LHCN-M2 (cell line): ENCODE measurements around the gene ZNF230. TPM values are rescaled to one million over a fixed set of nuclear protein-coding genes. Genes with fewer than 3 reads are reported as not detected.

Experiments used
- DNase-seq: peaks from one replicate; pipeline ENCODE4 v3.0.0-alpha.2; 2012; ENCODE audit warnings: low read depth
- polyA plus RNA-seq: library from polyadenylated mRNA; unstranded; fragments of >200 nt; gene quantifications from one replicate; pipeline ENCODE4 v1.2.1, GENCODE V29; 2012; ENCODE audit warnings: missing spikeins
- total RNA-seq: library from RNA; depleted of rRNA; stranded (reverse); fragments of >200 nt; gene quantifications from 2 replicates; pipeline ENCODE4 v1.2.3, GENCODE V29; 2014; rRNA removed

Gene ZNF230
- total RNA-seq: 2.7 and 4.7 TPM in 2 replicates
- polyA plus RNA-seq: 1.1 TPM

DNA sequence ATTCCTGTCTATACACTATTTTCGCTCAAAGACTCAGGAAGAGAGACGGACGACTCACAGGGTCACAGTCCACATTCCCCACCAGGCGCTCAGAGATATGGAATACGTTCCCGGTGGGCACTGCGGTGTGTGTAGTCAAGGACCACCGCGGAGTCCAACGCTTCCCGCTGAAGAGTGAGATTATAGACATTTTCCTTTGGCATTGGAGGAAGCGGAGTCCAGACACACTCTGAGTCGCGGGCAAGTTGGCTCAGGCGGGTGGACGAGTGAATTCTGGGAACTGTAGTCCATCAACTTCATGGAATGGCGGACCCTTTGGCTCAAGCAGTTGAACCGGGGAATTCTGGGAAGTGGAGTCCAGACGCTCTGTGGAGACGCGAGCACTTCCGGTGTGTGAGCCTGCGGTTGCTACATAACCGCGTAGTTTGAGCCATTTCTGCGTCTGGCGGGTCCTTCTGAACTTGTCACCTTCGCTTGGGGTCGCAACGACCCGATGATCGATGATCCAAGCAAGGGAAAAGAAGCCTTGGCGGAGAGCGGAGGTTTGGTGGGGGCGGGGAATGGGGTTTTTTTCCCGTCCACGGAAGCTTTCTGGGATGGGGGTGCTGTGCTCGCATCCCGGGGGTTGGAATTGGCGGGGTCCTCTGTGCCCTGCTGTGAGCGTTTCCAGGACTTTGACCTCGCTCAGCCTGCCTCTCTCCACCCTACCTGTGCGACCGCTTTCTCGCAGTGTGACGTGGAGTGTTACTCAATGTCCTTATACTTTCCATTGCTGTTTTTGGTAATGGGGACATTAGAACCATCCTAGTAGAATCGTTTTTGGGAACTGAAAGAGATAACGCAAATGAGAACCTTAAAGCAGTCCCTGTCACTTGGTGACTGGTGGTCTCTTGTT, at the start of gene ZNF230:
Gene ZNF230, plus strand, starts transcription at position 392 of the 895 bp plus-strand sequence. CDS start 4,122 bp downstream, outside the sequence.
- peak; percentile 93 for DNase-seq

DNA sequence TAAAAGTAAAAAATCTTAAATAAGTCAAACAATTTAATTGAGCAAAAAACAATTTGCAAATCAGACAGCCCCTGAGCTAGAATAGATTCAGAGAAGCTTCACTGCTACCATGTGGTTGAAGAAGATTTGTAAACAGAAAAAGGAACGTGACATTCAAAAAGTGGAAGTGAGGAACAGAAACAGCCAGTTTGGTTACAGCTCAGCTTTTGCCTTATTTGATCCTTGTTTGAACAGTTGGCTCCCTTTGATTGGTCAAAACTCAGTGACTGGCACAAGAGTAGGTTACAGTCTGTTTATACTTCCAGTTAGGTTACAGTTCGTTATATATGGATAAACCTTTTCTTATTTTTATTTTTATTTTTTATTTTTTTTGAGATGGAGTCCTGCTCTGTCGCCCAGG, 45.9 kb upstream of the ZNF230 start:
- no peak for DNase-seq

DNA sequence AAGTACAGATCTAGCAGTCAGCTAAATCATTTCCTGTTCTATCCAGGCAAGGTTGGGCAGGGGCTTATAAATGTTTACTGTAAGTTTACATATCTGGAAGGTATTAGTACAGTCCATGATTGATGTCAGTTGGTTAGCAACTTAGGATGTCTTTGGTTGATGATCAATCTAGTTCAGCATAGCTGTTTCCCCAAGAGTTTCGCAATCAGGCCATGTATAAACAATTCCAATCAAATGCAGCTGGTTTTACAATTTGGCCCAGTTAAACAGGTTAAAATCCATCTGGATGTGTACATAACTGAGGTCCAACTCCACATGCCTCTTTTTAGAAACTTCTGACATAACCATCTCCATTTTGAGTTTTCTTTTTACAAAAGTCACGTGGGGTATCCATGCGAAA, 44.9 kb upstream of the ZNF230 start:
- peak; percentile 18 for DNase-seq

DNA sequence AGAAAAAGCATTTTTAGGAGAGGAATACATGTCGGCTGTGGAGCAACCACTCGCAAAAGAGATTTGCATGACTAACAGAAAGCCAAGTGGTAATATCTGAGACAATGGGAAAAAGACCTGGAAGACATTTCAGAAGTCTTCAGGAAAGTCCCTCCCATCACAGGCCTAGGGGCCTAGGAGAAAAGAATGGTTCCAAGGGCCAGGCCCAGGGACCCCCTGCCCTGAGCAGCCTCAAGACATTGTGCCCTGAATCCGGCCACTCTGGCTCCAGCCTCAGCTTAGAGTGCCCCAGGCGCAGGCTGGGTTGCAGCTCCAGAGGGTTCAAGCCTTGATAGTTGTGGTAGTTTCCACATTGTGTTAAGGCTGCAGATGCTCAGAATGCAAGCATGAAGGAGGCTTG, 42.3 kb upstream of the ZNF230 start:
- no peak for DNase-seq

DNA sequence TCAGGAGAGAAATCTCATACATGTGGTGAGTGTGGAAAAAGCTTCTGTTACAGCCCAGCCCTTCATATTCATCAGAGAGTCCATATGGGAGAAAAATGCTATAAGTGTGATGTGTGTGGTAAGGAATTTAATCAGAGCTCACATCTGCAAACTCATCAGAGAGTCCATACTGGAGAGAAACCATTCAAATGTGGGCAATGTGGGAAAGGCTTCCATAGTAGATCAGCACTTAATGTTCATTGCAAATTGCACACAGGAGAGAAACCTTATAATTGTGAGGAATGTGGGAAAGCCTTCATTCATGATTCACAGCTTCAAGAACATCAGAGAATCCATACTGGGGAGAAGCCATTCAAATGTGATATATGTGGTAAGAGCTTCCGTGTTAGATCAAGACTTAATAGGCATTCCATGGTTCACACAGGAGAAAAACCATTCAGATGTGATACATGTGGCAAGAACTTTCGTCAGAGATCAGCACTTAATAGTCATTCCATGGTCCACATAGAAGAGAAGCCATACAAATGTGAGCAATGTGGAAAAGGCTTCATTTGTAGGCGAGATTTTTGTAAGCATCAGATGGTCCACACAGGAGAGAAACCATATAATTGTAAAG, 36.6 kb upstream of the ZNF230 start:
- peak; percentile 5 for DNase-seq

GRCh38 chr19:43976732-43977131, 26.0 kb upstream of the ZNF230 start:
- no peak for DNase-seq

DNA sequence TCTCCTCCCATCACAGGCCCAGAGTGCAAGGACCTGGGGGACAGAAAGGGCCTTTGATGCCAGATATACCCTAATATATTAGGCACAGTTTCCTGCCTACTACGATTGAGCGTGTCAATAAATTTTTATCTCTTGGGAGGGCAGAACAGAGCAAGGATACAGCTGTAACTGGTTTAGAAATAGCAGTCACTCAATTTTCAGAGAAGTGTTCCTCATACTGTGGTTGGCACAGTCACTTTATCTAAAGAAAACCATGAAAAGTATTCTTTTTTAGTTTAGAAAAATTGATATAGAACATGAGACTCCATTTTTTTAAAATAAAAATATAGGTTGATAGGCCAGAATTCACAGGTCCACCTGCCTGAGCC, 19.2 kb upstream of the ZNF230 start:
- no peak for DNase-seq

- peak; percentile 97 for DNase-seq
Observed at GRCh38 chr19:43983912-43984686, 18.7 kb upstream of the ZNF230 start, which contains the start of gene ZNF155. ZNF155 (plus strand) TSS chr19:43984188; CDS start chr19:43988544, 4,356 bp downstream.

- DNase-seq: no peak
Observed at GRCh38 chr19:43984687-43985000, 18.1 kb upstream of the ZNF230 start.

GRCh38 chr19:43997631-43998290, 5.0 kb upstream of the ZNF230 start:
- peak; percentile 8 for DNase-seq

GRCh38 chr19:44002212-44002565, 568 bp upstream of the ZNF230 start:
- DNase-seq: no peak

DNA sequence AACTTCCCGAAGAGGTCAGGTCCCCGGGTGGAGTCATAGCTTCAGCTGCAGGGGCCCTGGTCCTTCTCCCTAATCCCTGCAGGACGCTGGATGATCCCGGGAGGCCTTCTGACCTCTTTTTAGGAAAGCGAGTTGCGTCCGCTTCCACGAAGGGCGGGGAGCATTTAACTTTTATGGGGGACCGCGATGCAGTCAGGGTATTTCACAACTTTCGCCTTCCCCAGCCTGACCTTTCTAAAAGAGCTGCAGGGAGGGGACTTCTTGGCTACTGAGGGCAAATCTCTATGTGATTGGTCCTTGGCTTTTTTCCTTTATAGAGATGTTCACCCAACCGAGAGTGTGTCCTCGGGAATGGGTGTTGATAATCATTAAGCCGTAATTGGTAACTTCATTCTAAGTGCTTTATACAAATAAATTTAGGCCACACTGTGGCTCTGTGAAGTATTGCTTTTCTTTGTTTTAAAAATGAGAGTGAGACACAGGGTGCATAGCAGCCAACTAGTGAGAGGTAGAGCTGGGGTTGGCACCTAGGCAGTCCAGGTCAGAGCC, 778 bp downstream of the ZNF230 start:
- DNase-seq: no peak

DNA sequence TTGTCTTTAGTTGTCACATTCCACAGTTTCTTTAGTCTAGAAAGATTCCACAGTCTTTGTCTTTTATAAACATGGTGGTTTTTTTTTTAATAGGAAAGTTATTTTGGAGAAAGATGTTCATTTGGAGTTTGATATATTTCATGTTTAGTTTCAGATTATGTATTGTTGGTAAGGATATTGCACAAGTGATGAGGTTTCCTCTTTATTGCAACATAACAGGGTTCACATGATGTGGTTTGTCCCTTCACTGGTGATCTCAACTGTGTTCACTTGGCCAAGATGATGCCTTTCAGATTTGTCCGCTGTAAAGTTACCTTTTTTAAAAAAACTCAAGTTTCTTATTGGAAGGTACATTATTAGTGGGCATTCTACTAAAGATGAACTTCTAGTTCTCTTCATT, 3.2 kb downstream of the ZNF230 start:
- DNase-seq: no peak

DNA sequence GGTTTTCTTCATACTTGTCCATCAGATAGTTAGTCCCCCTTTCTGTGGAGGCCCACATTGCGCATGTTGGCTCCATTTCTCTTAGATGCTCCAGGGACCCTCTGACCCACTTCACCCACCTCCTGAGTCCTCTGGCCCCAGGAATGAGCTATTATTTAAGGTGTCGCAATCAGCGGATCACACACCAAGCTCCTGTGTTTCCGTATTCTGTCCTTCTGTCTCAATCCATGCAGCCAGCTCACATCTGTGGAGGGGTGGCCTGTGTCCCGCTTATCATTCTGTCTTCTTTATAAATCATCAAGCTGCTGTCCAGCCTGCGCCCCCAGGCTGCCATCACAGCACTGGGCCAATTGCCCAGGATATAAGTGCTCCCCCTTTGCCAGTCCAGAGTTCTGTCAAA, 4.7 kb downstream of the ZNF230 start:
- no peak for DNase-seq

GRCh38 chr19:44010468-44010867, 7.7 kb downstream of the ZNF230 start:
- DNase-seq: no peak

GRCh38 chr19:44019498-44019897, 16.7 kb downstream of the ZNF230 start:
- DNase-seq: no peak

DNA sequence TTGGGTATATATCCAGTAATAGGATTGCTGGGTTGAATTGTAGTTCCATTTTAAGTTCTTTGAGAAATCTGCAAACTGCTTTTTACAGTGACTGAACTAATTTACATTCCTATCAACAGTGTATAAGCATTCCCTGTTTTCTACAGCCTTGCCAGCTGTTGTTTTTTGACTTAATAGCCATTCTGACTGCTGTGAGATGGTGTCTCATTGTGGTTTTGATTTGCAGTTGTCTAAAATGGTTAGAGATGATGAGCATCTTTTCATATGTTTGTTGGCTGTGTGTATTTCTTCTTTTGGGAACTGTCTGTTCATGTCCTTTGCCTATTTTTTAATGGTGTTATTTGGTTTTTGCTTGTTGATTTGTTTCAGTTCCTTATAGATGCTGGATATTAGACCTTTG, 18.5 kb downstream of the ZNF230 start:
- DNase-seq: peak; percentile 54

DNA sequence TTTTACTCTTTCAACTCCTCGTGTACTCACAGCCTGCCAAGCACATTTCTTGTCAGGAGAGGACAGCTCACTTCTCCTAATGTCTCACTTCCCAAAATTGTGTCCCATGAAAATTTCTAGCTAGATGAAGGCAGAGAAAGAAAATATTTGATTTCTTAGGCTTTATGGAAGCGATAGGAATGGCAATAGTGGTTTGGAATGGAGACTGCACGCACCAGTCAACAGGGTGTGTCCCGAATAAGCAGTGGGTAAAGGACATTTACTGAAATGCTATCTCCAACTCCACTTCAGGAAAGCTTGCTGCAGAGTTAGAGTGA, 22.1 kb downstream of the ZNF230 start:
- no peak for DNase-seq

DNA sequence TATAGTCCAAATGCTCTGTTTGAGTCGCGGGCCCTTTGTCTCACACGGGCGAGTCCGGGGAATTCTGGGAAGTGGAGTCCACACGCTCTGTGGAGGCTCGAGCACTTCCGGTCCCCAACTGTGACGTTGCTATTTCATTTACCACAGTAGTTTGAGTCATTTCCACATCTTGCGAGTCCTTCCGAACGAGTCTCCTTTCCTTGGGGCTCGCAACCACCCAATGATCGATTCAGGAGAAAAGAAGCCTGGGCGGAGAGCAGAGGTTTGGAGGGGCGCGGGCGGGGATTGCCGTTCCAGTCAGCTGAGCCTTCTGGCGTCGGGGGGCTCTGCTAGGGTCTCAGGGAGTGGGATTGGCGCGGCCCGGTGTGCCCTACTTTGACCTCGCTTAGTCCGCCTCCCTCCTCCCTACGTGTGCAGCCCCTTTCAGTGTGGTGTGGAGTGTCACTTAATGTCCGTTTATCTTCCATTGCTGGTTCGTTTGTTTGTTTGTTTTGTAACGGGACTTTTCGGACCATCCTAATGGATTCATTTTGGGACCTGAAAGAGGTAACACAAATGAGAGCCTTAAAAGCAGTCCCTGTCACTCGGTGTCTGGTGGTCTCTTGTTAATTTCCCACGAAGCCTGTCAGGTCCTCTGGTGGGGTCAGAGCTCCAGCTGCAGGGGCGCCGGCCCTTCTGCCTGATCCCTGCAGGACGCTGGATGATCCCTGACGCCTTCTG, 22.6 kb downstream of the ZNF230 start, which contains the start of gene ZNF222:
Gene ZNF222, plus strand, starts transcription at position 163 of the 720 bp plus-strand sequence. Its CDS starts 58 bp downstream, at position 221.
- peak; percentile 92 for DNase-seq

- DNase-seq: no peak
Observed at GRCh38 chr19:44026622-44027021, 23.9 kb downstream of the ZNF230 start.
